Fibroblast of upper back skin (primary cell): Measurements from ENCODE around the gene CISD2.
"Not testable (repeated sequence)": the region's sequence is repeated elsewhere in the genome, so short reads cannot be mapped to it uniquely, and the experiment has no call there.

ENCODE experiments used
- DNase-seq: peaks from one replicate; pipeline ENCODE4 v3.0.0-alpha.2; 2013

CISD2 gene

GRCh38 chr4:102935716-102936115, 66.9 kb downstream of the CISD2 start:
- DNase-seq: no peak

DNA sequence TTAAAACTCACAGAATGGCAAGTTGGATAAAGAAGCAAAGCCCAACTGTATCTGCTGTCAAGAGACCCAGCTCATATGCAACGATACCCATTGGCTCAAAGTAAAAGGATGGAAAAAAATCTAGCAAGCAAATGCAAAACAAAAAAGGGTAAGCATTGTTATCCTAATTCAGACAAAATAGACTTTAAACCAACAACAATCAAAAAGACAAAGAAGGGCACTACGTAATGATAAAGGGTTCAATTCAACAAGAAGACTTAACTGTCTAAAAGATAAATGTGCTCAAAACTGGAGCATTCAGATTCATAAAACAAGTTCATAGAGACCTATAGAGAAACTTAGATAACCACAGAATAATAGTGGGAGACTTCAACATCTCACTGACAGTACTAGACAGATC, 69.3 kb downstream of the CISD2 start:
- not testable (repeated sequence) for DNase-seq
